Measurements from ENCODE around the gene SEL1L3.
"Not testable (repeated sequence)": the region's sequence is repeated elsewhere in the genome, so short reads cannot be mapped to it uniquely, and the experiment has no call there.

SEL1L3 gene

GRCh38 chr4:25879587-25879986 lies 16.8 kb upstream of the SEL1L3 start:
- no peak for DNase-seq (ENCODE audit: low read depth in 2 of 2)

- no peak for DNase-seq (ENCODE audit: low read depth in 2 of 2)
Observed at GRCh38 chr4:25879091-25879584, 16.4 kb upstream of the SEL1L3 start.

- DNase-seq (ENCODE audit: low read depth in 2 of 2): no peak
Observed at GRCh38 chr4:25878676-25879075, 15.9 kb upstream of the SEL1L3 start.

- no peak for DNase-seq (ENCODE audit: low read depth in 2 of 2)
Observed at GRCh38 chr4:25875281-25875745, 12.5 kb upstream of the SEL1L3 start.

GRCh38 chr4:25874655-25875054 lies 11.9 kb upstream of the SEL1L3 start:
- DNase-seq (ENCODE audit: low read depth in 2 of 2): no peak

GRCh38 chr4:25873632-25874129 lies 10.9 kb upstream of the SEL1L3 start:
- DNase-seq (ENCODE audit: low read depth in 2 of 2): no peak

- no peak for DNase-seq (ENCODE audit: low read depth in 2 of 2)
Observed at GRCh38 chr4:25872851-25873631, 10.3 kb upstream of the SEL1L3 start.

GRCh38 chr4:25870081-25870480 lies 7.3 kb upstream of the SEL1L3 start:
- DNase-seq (ENCODE audit: low read depth in 2 of 2): no peak

GRCh38 chr4:25867781-25868294 lies 5.0 kb upstream of the SEL1L3 start:
- no peak for DNase-seq (ENCODE audit: low read depth in 2 of 2)

- DNase-seq (ENCODE audit: low read depth in 2 of 2): not testable (repeated sequence)
Observed at GRCh38 chr4:25866401-25866800, 3.6 kb upstream of the SEL1L3 start.

GRCh38 chr4:25865586-25865985 lies 2.8 kb upstream of the SEL1L3 start:
- no peak for DNase-seq (ENCODE audit: low read depth in 2 of 2)

GRCh38 chr4:25863831-25864418 lies 1.1 kb upstream of the SEL1L3 start:
- no peak for DNase-seq (ENCODE audit: low read depth in 2 of 2)

- no peak for DNase-seq (ENCODE audit: low read depth in 2 of 2)
Observed at GRCh38 chr4:25863347-25863784, 578 bp upstream of the SEL1L3 start.

GRCh38 chr4:25861951-25862410 lies 807 bp downstream of the SEL1L3 start:
- peak in 1 of 2 donors; percentile 12 for DNase-seq (ENCODE audit: low read depth in 2 of 2)

GRCh38 chr4:25861280-25861950 lies 1.4 kb downstream of the SEL1L3 start:
- DNase-seq (ENCODE audit: low read depth in 2 of 2): no peak

- DNase-seq (ENCODE audit: low read depth in 2 of 2): no peak
Observed at GRCh38 chr4:25860586-25861279, 2.1 kb downstream of the SEL1L3 start.

- no peak for DNase-seq (ENCODE audit: low read depth in 2 of 2)
Observed at GRCh38 chr4:25859429-25860148, 3.2 kb downstream of the SEL1L3 start.

GRCh38 chr4:25857851-25858400 lies 4.9 kb downstream of the SEL1L3 start:
- no peak for DNase-seq (ENCODE audit: low read depth in 2 of 2)

- no peak for DNase-seq (ENCODE audit: low read depth in 2 of 2)
Observed at GRCh38 chr4:25857403-25857802, 5.4 kb downstream of the SEL1L3 start.

GRCh38 chr4:25856756-25857155 lies 6.0 kb downstream of the SEL1L3 start:
- no peak for DNase-seq (ENCODE audit: low read depth in 2 of 2)
